Heart right ventricle (tissue), 16 donors: Measurements from ENCODE around the gene PPM1N. TPM values are rescaled to one million over a fixed set of nuclear protein-coding genes. Genes with fewer than 3 reads are reported as not detected.
A peak's percentile ranks its signal among the peaks of the same experiment; 100 is the strongest.
"Not testable (repeated sequence)": the region's sequence is repeated elsewhere in the genome, so short reads cannot be mapped to it uniquely, and the experiment has no call there.

Experiments used
- ATAC-seq, 8 donors: fragments of 200-7000 bp; cut with Tn5 transposase; one replicate each; pipeline ENCODE4 v1.9.1; 2020; ENCODE audit warnings: mild to moderate bottlenecking in 8 of 8, moderate library complexity in 8 of 8, moderate number of reproducible peaks in 1 of 8
- DNase-seq, 2 donors: peaks; one replicate each; pipeline ENCODE4 v3.0.0-alpha.2; 2020
- H3K27ac ChIP-seq, 10 donors: fragments of 200-600 bp; sonication (generic) in 2 of 10; one replicate each; pipeline versions ENCODE4 v1.5.0 to v1.8.0; 2020 to 2022; ENCODE audit warnings: mild to moderate bottlenecking in 3 of 10
- H3K27me3 ChIP-seq, 7 donors: fragments of 200-600 bp; one replicate each; pipeline ENCODE4 v1.8.0; 2021 to 2022; ENCODE audit warnings: mild to moderate bottlenecking in 2 of 7
- H3K36me3 ChIP-seq, 9 donors: fragments of 200-600 bp; sonication (generic) in 1 of 9; one replicate each; pipeline versions ENCODE4 v1.5.0 to v1.8.0; 2020 to 2022; ENCODE audit warnings: mild to moderate bottlenecking in 2 of 9
- H3K4me1 ChIP-seq, 9 donors: fragments of 200-600 bp; sonication (generic) in 1 of 9; one replicate each; pipeline versions ENCODE4 v1.5.0 to v1.8.0; 2020 to 2022; ENCODE audit warnings: mild to moderate bottlenecking in 4 of 9
- H3K4me3 ChIP-seq, 10 donors: fragments of 200-600 bp; sonication (generic) in 2 of 10; one replicate each; pipeline versions ENCODE4 v1.5.0 to v1.8.0; 2020 to 2022; ENCODE audit warnings: mild to moderate bottlenecking in 7 of 10, moderate library complexity in 2 of 10
- H3K9me3 ChIP-seq, 11 donors: fragments of 200-600 bp in 10 of 11; sonication (generic) in 2 of 11; one replicate each; pipeline versions ENCODE4 v1.5.0 to v1.8.0; 2013 to 2022; ENCODE audit warnings: mild to moderate bottlenecking in 2 of 11, control low read depth in 1 of 11, moderate library complexity in 1 of 11
- WGBS, 2 donors: extraction: QIAGEN DNeasy Blood & Tissue Kit; methylation state at CpG; one replicate each; pipeline ENCODE4 v1.1.7; 2013; ENCODE audit warnings: inconsistent platforms in 1 of 2; 5-methylcytosine and 5-hydroxymethylcytosine counted together
- intact Hi-C, 10 donors: fragments of 100-400 bp; cut with DNase I; formaldehyde crosslinking; loops; one replicate each; pipeline versions ENCODE4 v1.11.1 to v1.14.2; 2022
- polyA plus RNA-seq, 2 donors: library from polyadenylated mRNA; stranded (reverse); fragments of 200-250 nt; gene quantifications; one replicate each; pipeline ENCODE4 v1.2.3, GENCODE V29; 2013
- total RNA-seq, 10 donors: library from RNA; stranded (reverse); fragmentation: NEBNext Ultra II Directional in 3 of 10; extraction: Animal tissue kit (Norgen Biotek cat#: 25700) in 3 of 10; gene quantifications; one replicate each; pipeline versions ENCODE4 v1.2.1 to v1.2.4, GENCODE V29; 2021 to 2023
- TF ChIP-seq, protein P1 (sequence below), 9 donors: fragments of 200-600 bp; sonication (generic) in 2 of 9; IDR thresholded peaks; one replicate each; pipeline versions ENCODE4 v1.5.0 to v1.8.0; 2021 to 2022; ENCODE audit warnings: antibody characterized with exemption in 9 of 9, mild to moderate bottlenecking in 5 of 9, moderate library complexity in 1 of 9
- donor health status: Arrhythmogenic right ventricular cardiomyopathy.
- donor health status: ischemic (EF 13 %, LVEDD 7.1; RV severe dilation, severe dysfunction).
- donor health status: healthy with polysubstance abuse.
- donor health status: DM: no; HTN: yes; CAD: no.
- donor health status: DM: no; HTN: no; CAD: no.
- donor health status: ischemic (EF 25% LVEDD 6.9; RV normal size, moderate dysfunction).
- donor health status: ischemic (EF 25% LVEDD 5.7; RV mildly dilated, moderate dysfunction).
- donor health status: healthy.
- donor health status: DM: yes; HTN: yes; CAD: no.
- donor health status: Ischemic cardiomyopathy.
- donor health status: ischemic (EF 35%, LVEDD 5.7; RV mildly dilated, moderate dysfunction).
- donor health status: nonischemic (EF 11% LVEDD 7.7; RV severe dilation, severe dysfunction).
- donor health status: DM: yes; HTN: yes; CAD: no.
- donor health status: PGD.
- donor health status: ischemic (EF 29% LVEDD 5.4; RV normal size, mild dysfunction).
- donor health status: nonischemic (EF 23%, LVEDD 6.1; RV moderate dilation, normal function).

The PPM1N gene
- total and polyA plus RNA-seq, 12 donors: 0.32 to 3.6 (median 0.57) TPM; not detected in 5

DNA sequence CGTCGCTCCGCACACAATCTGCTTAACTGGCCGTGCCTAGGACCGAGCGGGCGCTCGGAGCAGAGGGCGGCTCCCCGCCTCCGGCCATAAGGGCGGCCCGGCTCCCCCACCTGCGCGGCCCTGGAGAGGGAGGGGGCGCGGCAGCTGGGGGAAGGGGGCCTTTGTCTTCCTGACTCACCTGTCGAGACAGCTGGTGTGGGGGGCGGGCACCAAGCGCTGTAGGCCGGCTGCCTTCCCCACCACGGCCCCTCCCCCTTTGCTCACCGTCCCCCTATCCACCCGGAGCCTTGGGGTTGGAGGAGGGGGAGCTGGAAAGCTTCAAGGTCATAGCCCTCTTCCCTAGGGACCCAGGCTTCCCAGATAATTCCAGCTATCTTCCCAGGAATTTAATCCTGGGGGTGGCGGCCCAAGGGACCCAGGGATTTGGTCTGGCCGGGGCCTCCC, 10.2 kb downstream of the PPM1N start:
- intact Hi-C loops: loop anchor here in 2 of 10 donors (5.0 kb wide), 2 partner anchors 64 to 69 kb away; no protein-coding TSS in a partner anchor
- H3K27me3 ChIP-seq: no peaks in the 10 kb centered on the region
- H3K9me3 ChIP-seq: no peaks in the 10 kb centered on the region
- peaks cover 0 to 54% (median 37%) of the 10 kb centered on the region in 9 donors for H3K4me1 ChIP-seq
- peaks cover 0 to 15% (median 0%) of the 10 kb centered on the region in 9 donors for H3K36me3 ChIP-seq
- H3K27ac ChIP-seq: peak overlapping the region; percentile 76 to 99 (median 97)
- TF ChIP-seq, protein P1, sequence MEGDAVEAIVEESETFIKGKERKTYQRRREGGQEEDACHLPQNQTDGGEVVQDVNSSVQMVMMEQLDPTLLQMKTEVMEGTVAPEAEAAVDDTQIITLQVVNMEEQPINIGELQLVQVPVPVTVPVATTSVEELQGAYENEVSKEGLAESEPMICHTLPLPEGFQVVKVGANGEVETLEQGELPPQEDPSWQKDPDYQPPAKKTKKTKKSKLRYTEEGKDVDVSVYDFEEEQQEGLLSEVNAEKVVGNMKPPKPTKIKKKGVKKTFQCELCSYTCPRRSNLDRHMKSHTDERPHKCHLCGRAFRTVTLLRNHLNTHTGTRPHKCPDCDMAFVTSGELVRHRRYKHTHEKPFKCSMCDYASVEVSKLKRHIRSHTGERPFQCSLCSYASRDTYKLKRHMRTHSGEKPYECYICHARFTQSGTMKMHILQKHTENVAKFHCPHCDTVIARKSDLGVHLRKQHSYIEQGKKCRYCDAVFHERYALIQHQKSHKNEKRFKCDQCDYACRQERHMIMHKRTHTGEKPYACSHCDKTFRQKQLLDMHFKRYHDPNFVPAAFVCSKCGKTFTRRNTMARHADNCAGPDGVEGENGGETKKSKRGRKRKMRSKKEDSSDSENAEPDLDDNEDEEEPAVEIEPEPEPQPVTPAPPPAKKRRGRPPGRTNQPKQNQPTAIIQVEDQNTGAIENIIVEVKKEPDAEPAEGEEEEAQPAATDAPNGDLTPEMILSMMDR (IDR thresholded peaks at IDR 0.05): no peak
- H3K4me3 ChIP-seq: peak overlapping the region; percentile 76 to 100 (median 97)
- ATAC-seq (peak; percentile 3 to 32 (median 16)), DNase-seq (peak; percentile 52 to 66)
- WGBS, 2 donors: 0 to 2% methylated on average over 24 to 26 of the region's 26 CpGs

DNA sequence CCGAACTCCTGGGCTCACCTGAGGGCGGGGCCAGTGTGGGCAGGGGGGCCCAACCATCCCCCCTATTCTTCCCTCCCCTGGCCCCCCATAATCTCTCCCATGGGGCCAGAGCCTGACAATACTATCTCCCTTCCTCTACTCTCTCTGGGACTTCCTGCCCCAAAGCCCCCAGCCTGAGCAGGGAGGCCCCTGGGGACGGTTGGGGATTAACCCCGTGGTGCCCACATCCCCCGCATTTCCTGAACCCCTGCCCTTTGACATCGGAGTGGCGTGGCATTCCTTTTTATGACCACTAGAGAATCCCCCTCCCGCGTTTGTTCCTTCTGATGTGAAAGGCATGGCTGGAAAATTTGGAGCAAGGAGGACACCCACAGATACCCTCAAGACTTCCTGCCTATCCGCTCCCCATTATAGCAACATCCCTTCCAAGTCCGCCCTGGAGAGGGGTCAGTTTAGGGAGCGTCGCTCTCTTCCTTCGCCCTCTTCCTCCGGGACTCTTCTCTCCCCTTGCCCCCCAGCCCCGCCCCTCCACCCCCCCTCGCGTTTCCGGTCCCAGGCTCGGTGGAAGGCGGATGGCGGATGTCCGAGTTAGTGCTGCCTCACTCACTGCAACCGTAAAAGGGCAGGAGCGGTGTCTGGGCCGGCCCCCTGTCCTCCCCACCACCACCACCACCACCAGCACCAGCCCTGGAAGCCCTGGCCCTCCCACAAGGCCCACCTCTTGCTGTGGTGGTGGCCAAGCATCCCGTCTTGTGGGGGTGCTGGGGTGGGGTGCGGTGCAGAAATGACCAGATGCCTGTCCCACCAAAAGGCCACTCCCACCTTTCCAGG, 10.8 kb downstream of the PPM1N start:
- no peaks in the 10 kb centered on the region for H3K9me3 ChIP-seq
- ATAC-seq (peak; percentile 54 to 78 (median 64)), DNase-seq (peak; percentile 79 to 87)
- 2% methylated on average over 28 of the region's 28 CpGs for WGBS, 2 donors
- peak overlapping the region; percentile 76 to 99 (median 97) for H3K27ac ChIP-seq
- no peaks in the 10 kb centered on the region for H3K27me3 ChIP-seq
- peak overlapping the region; percentile 76 to 100 (median 97) for H3K4me3 ChIP-seq
- TF ChIP-seq, protein P1 (IDR thresholded peaks at IDR 0.05): peak in 2 of 9 donors; percentile 8 to 18
- H3K36me3 ChIP-seq: peaks cover 0 to 15% (median 0%) of the 10 kb centered on the region in 9 donors
- H3K4me1 ChIP-seq: peaks cover 5 to 60% (median 44%) of the 10 kb centered on the region in 9 donors
- intact Hi-C loops: loop anchor here in 2 of 10 donors (5.0 kb wide), 2 partner anchors 63 to 68 kb away; no protein-coding TSS in a partner anchor

DNA sequence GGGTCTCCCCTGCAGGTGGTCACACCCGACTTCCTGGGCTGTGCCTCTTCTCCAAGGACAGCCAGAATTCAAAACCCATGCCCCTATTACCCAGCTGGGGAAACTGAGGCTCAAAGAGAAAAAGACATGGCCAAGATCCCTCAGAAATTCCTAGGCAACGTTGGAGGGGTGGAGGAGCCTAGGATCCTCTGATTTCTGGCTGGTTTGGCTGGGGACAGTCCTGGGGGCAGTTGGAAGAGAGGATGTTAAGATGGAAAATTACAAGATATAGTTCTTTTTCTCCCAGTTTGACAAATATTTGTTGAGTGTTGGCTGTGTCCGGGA, 11.4 kb downstream of the PPM1N start:
- DNase-seq (no peak), ATAC-seq (no peak)
- TF ChIP-seq, protein P1 (IDR thresholded peaks at IDR 0.05): no peak
- Histone ChIP-seq H3K27ac (peak overlapping the region; percentile 76 to 99 (median 97)), H3K9me3 (no peaks in the 10 kb centered on the region), H3K36me3 (peaks cover 0 to 18% (median 0%) of the 10 kb centered on the region in 9 donors), H3K4me3 (peak overlapping the region; percentile 14 to 100 (median 96)), H3K27me3 (no peaks in the 10 kb centered on the region), H3K4me1 (peaks cover 8 to 66% (median 50%) of the 10 kb centered on the region in 9 donors)
- 13 to 16% methylated on average over 3 of the region's 3 CpGs for WGBS, 2 donors
- intact Hi-C loops: loop anchor here in 2 of 10 donors (5.0 kb wide), 2 partner anchors 63 to 68 kb away; no protein-coding TSS in a partner anchor

DNA sequence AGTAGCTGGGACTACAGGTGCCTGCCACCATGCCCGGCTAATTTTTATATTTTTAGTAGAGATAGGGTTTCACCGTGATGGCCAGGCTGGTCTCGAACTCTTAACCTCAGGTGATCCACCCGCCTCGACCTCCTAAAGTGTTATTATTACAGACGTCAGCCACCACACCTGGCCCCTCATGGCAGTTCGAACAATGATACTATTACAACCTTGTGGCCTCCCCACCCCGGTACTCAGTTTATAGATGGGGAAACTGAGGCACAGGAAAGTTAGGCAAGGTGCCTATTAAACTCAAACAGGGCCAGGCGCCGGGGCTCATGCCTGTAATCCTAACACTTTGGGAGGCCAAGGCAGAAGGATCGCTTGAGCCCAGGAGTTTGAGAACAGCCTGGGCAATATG, 12.1 kb downstream of the PPM1N start:
- peak overlapping the region in 5 of 10 donors; percentile 88 to 100 (median 97) for H3K4me3 ChIP-seq
- peaks cover 0 to 21% (median 0%) of the 10 kb centered on the region in 9 donors for H3K36me3 ChIP-seq
- ATAC-seq, intact Hi-C loops, H3K27me3 ChIP-seq, H3K9me3 ChIP-seq, DNase-seq: not testable (repeated sequence)
- 78 to 87% methylated on average over 11 of the region's 11 CpGs for WGBS, 2 donors
- H3K27ac ChIP-seq: peak overlapping the region in 7 of 10 donors; percentile 84 to 99 (median 98)
- peaks cover 9 to 70% (median 57%) of the 10 kb centered on the region in 9 donors for H3K4me1 ChIP-seq
